ENCODE data around the gene HCN4.

The HCN4 gene

DNA sequence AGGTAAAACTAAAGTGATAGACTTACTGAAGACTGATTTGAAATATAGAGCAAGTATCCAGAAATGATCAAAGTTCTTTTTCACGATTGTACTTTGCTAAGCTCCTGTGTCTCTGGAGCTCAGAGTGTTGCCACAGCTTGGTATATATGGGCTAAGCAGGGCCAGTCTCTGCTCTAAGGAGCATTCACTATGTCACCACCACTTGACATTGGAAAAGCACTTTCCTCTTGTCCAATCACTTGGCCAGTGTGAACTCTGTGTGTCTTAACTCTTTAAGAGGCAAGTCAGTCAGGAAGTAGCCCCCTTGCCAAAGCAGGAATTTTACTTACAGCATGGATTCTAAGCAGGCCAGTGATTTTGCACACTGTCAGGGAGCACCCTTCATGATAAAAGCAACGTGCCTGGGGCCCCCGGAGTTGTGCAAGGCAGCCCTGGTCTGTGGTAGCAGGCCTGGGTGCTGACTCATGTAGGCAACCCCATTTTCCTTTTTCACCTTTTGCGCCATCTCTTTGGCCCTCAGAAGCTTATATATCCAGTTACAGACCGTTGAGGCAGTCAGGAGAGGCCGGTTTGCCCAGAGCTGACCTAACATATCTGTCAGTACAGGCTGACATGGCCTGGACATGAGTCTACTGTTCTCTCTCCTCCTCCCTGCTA lies 73.0 kb downstream of the HCN4 start:
- no peak for DNase-seq (ENCODE audit: low read depth)

DNA sequence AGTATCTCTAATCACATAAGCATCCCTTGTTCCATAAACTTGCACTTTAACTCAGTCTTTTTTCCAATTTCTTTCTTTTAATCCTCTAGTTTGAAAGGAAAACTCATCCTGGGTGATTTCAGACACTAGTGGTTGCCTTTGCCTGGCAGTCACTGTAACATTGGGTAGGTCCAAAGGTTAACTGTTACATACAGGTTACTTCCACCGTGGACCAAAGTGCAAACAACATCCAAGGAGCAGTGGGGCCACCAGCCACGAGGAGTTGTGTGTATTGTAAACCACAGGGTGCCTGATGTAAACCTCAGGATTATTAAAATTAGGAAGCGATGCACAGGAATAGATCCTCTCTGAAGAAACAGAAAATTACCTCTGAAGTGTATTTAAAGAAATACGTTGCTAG lies 75.0 kb downstream of the HCN4 start:
- no peak for DNase-seq (ENCODE audit: low read depth)

GRCh38 chr15:73291441-73291840 lies 77.3 kb downstream of the HCN4 start:
- DNase-seq (ENCODE audit: low read depth), result no peak

DNA sequence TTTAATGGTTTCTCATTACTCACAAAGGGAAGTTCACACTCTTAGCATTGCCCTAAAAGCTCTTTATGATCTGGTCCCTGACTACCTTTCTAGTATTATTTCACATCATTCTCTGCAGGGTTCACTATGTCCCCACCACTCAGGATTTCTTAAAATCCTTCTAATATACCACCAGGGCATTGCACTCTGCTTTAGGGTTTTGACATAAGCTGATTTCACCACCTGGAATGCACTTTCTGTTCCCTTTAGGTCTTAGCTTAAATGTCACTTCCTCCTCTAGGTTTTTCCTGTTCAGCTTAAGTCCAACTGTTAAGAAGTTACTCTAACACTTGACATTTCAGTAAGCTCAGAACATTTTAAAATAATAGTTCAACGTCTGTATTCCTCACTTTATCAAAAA lies 81.7 kb downstream of the HCN4 start:
- no peak for DNase-seq (ENCODE audit: low read depth)

- no peak for DNase-seq (ENCODE audit: low read depth)
These were observed 82.4 kb downstream of the HCN4 start for GRCh38 chr15:73286311-73286710.

- peak; percentile 28 for DNase-seq (ENCODE audit: low read depth)
These were observed 84.6 kb downstream of the HCN4 start for GRCh38 chr15:73284090-73284716.

- DNase-seq (ENCODE audit: low read depth), result no peak
These were observed 85.3 kb downstream of the HCN4 start for GRCh38 chr15:73283366-73283962.

DNA sequence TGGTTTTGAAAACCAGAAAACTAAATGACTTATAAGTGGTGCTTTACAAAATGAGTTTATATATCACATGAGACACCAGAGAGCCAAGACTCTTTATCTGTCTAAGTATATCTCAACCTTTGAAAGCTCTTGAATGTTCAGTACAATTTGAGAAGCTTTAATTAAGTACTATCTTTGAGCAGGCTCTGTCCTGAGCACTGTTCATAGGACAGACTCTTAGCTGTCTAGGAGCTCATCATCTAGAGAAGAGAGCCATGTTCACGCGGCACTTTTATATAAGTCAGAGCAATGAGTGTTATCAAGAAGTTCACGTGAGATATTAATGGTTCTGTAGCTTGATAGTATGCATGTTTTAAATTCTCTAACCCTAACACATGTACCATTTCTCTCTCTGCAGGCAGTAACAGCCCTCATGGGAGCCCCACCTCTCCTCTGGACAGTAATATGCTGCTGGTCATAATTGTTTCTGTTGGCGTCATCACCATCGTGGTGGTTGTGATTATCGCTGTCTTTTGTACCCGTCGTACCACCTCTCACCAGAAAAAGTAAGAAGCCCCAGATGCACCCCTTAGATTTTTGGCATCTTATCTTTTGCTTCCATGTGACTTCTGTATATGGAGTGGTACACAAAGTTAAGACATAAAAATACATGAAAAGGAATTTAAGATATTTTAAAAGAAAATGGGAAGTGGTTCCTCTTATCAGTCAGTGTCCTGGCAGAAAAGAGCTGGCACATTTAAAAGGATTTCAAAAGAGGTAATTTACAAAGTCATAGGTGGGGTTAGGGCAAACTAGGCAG lies 86.0 kb downstream of the HCN4 start:
- DNase-seq (ENCODE audit: low read depth), result no peak

GRCh38 chr15:73275862-73276261 lies 92.9 kb downstream of the HCN4 start:
- no peak for DNase-seq (ENCODE audit: low read depth)

DNA sequence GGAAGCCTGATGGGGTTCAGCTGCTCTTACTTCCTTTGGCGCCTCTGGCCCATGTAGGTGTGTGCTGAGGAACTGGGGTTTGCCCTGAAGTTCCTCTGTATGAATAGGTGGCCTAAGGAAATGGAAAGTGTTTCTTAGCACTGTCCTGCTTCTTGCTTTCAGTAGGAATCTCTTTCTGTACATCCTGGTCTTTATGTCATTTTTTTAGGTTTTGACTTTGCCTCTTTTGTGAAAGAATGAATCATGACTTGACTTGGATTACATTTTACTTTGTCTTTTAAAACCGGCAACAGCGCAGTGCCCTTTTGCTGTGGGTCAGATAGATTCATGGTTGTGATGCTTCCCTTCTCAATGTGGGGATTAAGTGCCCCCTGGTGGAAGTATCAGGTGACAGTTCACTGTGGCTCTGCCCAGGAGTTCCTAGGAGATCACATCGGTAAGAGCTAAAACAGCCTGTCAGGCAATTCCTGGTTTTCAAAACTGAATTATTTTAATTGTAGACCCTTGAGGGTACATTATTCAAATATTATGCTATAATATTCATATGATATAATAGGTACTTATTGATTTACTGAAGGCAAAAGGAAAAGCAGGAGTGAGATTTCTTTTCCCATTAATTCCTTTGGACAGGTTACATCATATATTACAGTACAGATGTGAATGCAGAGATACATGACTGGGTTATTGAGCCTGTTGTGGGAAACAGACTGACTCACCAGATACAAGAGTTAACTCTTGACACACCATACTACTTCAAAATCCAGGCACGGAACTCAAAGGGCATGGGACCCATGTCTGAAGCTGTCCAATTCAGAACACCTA lies 95.4 kb downstream of the HCN4 start:
- DNase-seq (ENCODE audit: low read depth), result peak; percentile 61

DNA sequence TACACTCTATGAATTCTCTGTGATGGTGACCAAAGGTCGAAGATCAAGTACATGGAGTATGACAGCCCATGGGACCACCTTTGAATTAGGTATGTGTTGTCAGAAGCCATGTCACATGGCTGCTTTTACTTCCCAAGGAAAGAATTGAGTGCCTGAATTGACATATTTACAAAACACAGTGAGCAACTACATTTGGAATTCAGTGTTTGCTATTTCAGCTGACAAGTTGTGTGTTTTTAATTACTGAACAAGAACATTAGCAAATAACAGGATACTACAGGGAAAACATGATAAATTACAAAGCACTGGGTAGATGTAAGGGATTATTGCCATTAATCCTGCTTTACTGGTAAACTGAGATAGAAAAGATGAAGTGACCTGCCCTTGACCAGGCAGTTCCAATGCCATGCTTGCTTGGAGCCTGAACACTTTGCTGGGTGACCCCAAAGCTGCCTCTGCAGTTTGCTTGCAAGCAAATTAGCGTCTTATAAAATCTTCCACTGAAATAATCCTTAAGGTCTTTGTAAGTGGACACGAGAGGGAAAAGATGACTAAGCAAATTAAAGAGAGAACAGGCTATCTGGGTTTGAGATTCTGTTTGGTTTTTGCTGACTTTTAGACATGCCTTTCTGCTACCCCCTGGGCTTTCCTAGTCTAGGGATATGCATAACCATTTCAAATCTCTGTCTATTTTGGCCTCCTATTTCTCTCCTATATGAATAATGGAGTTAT lies 98.2 kb downstream of the HCN4 start:
- no peak for DNase-seq (ENCODE audit: low read depth)
